Raji (cell line): Measurements from ENCODE around the gene RNASE8.

Experiments used
- POLR2A ChIP-seq: IDR thresholded peaks from 2 replicates; pipeline ENCODE4 v1.6.1; 2011; ENCODE audit warnings: low read depth, low read length, control low read depth; ENCODE audit not compliant: insufficient read depth

RNASE8 gene

GRCh38 chr14:21107283-21107800 lies 49.7 kb downstream of the RNASE8 start:
- TF ChIP-seq POLR2A: no peak
